Measurements from ENCODE around the gene SPATA31D1.

- no peak for TF ChIP-seq CTCF (IDR thresholded peaks at IDR 0.05; ENCODE audit: low read length)
- no peak for TF ChIP-seq EZH2 (IDR thresholded peaks at IDR 0.05; ENCODE audit: borderline replicate concordance, low read length)
Observed at GRCh38 chr9:82036086-82036485, 47.5 kb downstream of the SPATA31D1 start.
